NCI-H1930 (cell line): ENCODE results near the gene MAP3K21.
A peak's percentile ranks its signal among the peaks of the same experiment; 100 is the strongest.

Experiments
- DNase-seq, 2 experiments: peaks; one replicate each; lab custom pipeline; 2025; lab: John Stamatoyannopoulos, UW

MAP3K21 gene

DNA sequence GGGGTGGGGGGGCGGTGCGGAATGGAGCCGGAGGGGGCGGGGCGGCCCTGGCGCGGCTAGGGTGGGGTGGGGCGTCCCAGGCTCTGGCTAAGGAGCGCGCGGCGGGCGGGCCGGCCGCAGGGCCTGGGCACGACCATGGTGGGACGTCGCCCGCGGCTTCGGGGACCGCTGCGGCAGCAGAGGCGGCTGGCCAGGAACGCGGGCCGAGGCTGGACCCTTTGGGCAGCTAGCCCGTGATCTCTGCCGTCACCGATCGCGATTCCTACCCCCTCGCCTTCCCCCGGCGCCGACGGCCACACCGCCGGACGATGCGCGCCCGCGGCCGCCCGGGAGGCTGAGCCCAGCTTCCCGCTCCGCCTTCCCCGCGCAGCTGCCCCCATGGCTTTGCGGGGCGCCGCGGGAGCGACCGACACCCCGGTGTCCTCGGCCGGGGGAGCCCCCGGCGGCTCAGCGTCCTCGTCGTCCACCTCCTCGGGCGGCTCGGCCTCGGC, at the start of gene MAP3K21:
Gene MAP3K21, plus strand, starts transcription at position 74 of the 491 bp plus-strand sequence. Its CDS starts 305 bp downstream, at position 379.
- DNase-seq = no peak

DNA sequence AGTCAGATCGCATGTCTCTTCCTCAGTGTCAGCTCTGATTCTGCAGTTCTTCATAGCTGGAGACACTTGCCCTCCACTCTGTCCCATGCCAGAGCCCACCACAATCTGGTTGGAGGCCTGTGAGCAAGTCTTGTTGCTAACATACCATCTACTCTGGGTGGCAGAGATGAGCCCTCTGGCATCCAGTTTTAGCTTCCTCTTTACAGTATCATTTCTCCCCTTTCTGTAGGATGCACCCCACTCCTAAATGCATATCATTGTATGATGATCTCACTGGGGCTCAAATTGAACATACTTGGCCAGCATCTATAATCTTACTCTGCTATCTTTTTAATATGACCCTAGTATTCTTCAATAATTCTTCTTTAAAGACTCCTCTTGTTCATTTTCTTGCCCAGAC, 48.9 kb upstream of the MAP3K21 start:
- DNase-seq = no peak

DNA sequence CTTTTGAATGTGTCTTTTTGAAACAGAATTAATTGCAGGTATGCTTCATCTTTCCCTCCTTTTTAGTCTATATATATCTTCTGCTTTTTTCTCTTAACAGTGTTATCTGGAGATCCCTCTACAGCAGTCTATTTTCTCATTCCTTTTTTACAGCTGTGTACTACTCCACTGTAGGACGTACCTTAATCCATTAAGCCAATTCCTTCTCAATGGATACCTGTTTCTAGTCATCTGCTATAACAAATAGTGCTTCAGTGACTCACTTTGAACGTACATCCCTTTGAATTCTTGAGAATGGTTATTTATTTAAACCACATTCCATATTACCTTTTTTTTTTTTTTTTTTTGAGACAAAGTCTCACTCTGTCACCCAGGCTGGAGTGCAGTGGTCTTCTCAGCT, 47.6 kb upstream of the MAP3K21 start:
- DNase-seq = no peak

DNA sequence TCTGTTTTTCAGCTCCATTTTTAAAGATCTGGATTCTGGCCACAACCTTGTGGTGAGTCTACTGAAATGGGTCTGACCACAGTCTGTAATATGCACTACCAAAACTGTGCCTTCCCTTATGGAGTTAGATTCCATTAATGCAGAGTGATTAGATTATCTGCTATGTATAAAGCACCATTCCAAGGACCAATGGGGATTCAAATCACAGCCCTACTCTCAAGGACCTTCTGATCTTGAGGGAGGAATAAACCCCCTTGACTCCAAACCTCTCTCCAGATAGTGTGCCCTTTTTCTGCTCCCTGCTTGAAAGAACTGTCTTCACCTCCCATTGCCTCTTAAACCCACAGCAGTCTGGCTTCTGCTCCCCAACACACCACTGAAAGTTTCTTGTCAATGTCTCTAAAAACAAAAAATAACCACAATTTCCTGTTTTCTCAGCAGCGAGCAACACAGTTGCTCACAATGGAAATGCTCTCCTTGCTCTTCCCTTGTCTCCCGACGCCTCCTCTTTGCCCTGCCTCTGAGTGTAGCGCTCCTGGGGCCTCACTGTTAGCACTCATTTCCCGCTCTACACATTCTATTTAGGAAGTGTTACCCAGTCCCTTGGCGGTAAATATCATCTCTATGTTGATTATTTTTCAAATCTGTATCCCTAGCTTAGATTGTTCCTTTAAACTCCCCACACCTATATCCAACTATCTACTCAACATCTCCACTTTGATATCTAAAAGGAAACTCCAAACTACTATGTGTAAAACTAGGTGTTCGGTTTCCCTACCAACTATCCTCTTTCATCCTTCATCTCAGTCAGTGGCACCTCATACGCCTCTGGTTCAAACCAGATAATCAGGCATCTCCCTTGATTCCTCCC, 45.6 kb upstream of the MAP3K21 start:
- DNase-seq = no peak

DNA sequence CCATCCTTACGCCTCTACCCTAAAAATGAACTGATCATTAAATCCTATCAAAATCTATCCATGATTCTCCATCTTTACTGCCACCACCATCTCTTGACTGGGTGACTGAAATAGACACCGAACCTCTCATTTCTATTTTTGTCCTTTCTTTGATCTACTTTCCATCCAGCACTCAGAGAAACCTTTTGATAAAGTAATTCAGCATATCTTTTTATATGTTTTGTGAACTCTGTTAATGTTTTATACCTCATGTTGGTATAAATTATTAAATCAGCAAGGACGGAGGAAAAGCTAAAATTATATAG, 45.0 kb upstream of the MAP3K21 start:
- DNase-seq = no peak

- no peak for DNase-seq
These were observed 37.8 kb upstream of the MAP3K21 start for GRCh38 chr1:233289676-233290075.

GRCh38 chr1:233290396-233291034, 37.0 kb upstream of the MAP3K21 start:
- DNase-seq = no peak

- no peak for DNase-seq
These were observed 33.7 kb upstream of the MAP3K21 start for GRCh38 chr1:233293556-233294446.

DNA sequence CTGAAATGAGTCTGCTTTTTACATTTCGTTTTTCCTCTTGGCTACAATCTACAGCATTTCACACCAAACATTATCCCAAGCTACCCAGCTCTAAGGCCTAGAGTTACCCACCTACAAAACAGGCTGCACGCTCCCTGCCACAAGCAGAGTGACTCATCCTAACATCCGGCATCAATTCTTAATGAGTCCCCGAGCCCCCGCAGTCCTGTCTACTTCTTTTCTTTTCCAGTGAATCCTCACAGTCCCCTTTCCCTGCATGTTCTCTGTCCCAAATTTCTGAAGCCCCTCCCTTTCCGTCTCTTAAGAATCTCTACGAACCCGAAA, 32.6 kb upstream of the MAP3K21 start:
- no peak for DNase-seq

- peak; percentile 20 to 56 for DNase-seq
These were observed 32.1 kb upstream of the MAP3K21 start, which contains the start of gene PCNX2 for GRCh38 chr1:233295237-233295974. TSS of gene PCNX2 (minus strand) at chr1:233295725. CDS start at chr1:233295478, 247 bp downstream.

GRCh38 chr1:233295975-233296322, 31.6 kb upstream of the MAP3K21 start:
- no peak for DNase-seq

DNA sequence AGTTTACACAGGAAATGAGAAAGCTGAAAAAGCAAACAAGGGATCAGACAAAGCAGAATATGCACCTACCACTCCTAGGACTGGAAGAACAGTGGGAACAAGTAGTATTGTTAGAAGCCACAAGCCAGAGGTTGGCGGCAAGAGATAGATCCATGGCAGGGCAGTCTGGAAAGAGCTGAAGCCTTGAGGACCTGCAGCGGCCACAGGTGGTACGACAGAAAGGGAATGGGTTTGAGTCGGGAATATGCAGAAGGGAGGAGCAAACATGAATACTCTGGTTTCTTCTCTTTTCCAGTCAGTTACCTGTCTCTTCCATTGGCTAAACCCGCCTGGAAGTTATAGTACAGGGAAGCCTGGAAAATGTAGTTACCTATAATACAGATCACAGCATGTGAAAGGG, 28.1 kb upstream of the MAP3K21 start:
- no peak for DNase-seq

GRCh38 chr1:233300326-233300725, 27.2 kb upstream of the MAP3K21 start:
- no peak for DNase-seq

- peak; percentile 0 to 21 for DNase-seq
These were observed 22.9 kb upstream of the MAP3K21 start for GRCh38 chr1:233304489-233305102.

DNA sequence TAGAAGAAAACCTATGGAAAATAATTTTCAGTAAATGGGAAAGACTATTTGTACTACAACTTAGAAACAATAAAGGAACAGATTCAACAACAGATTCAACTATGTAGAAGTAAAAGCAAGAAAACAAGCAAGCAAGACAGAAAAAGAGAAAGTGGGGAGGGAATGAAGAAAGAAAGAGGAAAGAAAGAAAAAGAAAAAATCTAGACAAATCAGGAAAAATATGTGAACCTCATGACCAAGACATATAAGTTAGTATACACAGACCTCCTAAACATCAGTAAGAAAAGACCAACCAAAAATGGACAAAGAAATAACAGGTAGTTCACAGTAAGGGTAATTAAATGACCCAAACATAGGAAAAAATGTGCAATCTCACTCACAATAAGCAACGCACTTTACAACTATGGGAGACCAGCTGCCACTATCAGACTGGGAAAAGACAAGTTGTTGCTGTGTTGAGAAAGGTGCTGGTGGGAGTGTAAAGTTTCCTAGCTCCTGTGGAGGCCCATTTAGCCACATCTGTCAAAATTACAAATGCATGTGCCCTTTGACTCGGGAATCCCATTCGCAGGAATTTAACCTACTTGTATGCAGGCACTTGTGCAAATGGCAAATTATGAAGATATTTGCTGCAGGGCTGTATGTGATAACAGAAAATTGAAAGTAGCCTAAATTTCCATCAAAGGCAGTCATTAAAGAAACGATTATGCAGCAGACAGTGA, 13.9 kb upstream of the MAP3K21 start:
- no peak for DNase-seq

GRCh38 chr1:233315718-233316301, 11.7 kb upstream of the MAP3K21 start:
- DNase-seq = no peak

DNA sequence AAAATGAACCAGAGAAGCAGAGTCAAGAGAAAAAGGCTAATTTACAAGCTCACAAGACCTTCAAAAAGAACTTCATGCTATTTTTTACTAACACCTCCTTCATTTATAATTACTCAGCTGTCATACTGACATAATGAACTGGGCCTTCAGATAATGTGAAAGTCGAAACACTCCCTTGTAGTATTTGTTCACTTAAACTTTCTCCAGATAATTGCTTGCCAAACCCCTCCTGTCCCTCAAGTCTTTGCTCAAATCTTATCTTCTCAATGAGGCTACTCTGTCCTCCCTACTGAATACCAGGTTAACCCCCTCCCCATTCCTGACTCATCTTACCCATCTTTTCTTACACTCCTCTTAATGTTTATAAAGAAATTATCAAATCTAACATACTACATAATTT, 11.1 kb upstream of the MAP3K21 start:
- DNase-seq = no peak

DNA sequence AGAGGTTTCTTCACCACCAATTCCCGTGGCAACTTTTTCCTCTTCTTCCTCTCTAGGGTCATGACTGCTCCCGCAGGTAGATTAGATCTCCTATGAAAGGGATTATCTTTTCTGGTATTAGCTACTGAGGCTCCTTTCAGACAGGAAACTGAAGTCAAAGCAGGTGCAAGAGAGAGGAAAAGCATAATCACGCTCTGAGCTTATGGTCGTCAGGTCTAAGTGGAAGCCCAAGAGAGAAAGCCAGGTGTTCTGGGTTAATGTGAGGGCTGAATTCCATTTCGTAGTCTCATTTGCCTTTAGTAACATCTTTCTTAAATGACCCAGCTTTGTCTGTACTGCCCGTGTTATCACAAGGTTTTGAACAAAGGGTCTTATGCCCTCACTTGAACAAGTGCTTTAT, 8.3 kb upstream of the MAP3K21 start:
- DNase-seq = no peak

DNA sequence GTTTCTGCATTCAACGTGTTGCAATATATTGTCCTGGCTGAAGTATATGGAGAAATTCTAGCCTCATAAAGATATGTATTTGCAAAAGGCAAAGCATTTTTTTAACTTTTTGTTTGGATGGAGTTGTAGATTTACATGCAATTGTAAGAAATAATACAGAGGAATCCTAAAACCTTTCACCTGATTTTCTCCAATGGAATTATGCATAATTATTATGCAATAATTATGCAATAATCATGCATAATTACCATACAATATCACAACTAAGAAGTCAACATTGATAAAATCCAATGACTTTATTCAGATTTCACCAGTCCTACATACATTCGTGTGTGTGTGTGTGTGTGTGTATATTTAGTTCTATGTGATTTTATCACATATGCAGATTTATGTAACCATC, 7.5 kb upstream of the MAP3K21 start:
- DNase-seq = no peak

GRCh38 chr1:233323718-233324117, 3.8 kb upstream of the MAP3K21 start:
- DNase-seq = no peak
